ENCODE measurements around the gene RBPMS2.

GRCh38 chr15:64804619-64805018 is 29.2 kb upstream of the RBPMS2 start:
- TF ChIP-seq CTCF (IDR thresholded peaks at IDR 0.05; ENCODE audit: poor library complexity, severe bottlenecking) = no peak
- TF ChIP-seq EZH2 (IDR thresholded peaks at IDR 0.05; ENCODE audit: borderline replicate concordance, insufficient read depth, low read length, poor library complexity, severe bottlenecking) = no peak
- no peak for TF ChIP-seq POLR2AphosphoS5 (IDR thresholded peaks at IDR 0.05)
